Measurements from ENCODE around the gene CAMK2A. TPM values are rescaled to one million over a fixed set of nuclear protein-coding genes. Genes with fewer than 3 reads are reported as not detected.

The CAMK2A gene
- polyA plus RNA-seq, 1 donor, result 1.1 TPM

GRCh38 chr5:150197476-150197875, 92.1 kb downstream of the CAMK2A start:
- no peaks in the 10 kb centered on the region for H3K9me3 ChIP-seq (ENCODE audit: control insufficient read depth, low read depth, low read length)
- H3K36me3 ChIP-seq (ENCODE audit: control insufficient read depth, insufficient read depth, low read length), result peaks cover 10% of the 10 kb centered on the region
- H3K4me1 ChIP-seq (ENCODE audit: control insufficient read depth, insufficient read depth, low read length), result no peaks in the 10 kb centered on the region
- no peak overlapping the region for H3K27ac ChIP-seq (ENCODE audit: low read length)
- no peak for DNase-seq
- no peaks in the 10 kb centered on the region for H3K27me3 ChIP-seq (ENCODE audit: control insufficient read depth, insufficient read depth, low read length)
- WGBS (ENCODE audit: insufficient coverage, low lambda C conversion rate), result no CpG with 5 or more reads among the region's 1 CpG
- no peak overlapping the region for H3K4me3 ChIP-seq (ENCODE audit: low read length)

GRCh38 chr5:150196986-150197385, 92.6 kb downstream of the CAMK2A start:
- WGBS (ENCODE audit: insufficient coverage, low lambda C conversion rate), result no CpG with 5 or more reads among the region's 16 CpGs
- Histone ChIP-seq H3K4me3 (ENCODE audit: low read length) (no peak overlapping the region), H3K27ac (ENCODE audit: low read length) (no peak overlapping the region), H3K4me1 (ENCODE audit: control insufficient read depth, insufficient read depth, low read length) (no peaks in the 10 kb centered on the region), H3K9me3 (ENCODE audit: control insufficient read depth, low read depth, low read length) (no peaks in the 10 kb centered on the region), H3K27me3 (ENCODE audit: control insufficient read depth, insufficient read depth, low read length) (no peaks in the 10 kb centered on the region), H3K36me3 (ENCODE audit: control insufficient read depth, insufficient read depth, low read length) (peaks cover 7% of the 10 kb centered on the region)
- no peak for DNase-seq

- Histone ChIP-seq H3K27ac (ENCODE audit: low read length) (no peak overlapping the region), H3K9me3 (ENCODE audit: control insufficient read depth, low read depth, low read length) (no peaks in the 10 kb centered on the region), H3K36me3 (ENCODE audit: control insufficient read depth, insufficient read depth, low read length) (peaks cover 7% of the 10 kb centered on the region), H3K4me3 (ENCODE audit: low read length) (no peak overlapping the region), H3K4me1 (ENCODE audit: control insufficient read depth, insufficient read depth, low read length) (no peaks in the 10 kb centered on the region), H3K27me3 (ENCODE audit: control insufficient read depth, insufficient read depth, low read length) (no peaks in the 10 kb centered on the region)
- no peak for DNase-seq
- no CpG with 5 or more reads among the region's 5 CpGs for WGBS (ENCODE audit: insufficient coverage, low lambda C conversion rate)
Measured at GRCh38 chr5:150196514-150196913, 93.1 kb downstream of the CAMK2A start.

DNA sequence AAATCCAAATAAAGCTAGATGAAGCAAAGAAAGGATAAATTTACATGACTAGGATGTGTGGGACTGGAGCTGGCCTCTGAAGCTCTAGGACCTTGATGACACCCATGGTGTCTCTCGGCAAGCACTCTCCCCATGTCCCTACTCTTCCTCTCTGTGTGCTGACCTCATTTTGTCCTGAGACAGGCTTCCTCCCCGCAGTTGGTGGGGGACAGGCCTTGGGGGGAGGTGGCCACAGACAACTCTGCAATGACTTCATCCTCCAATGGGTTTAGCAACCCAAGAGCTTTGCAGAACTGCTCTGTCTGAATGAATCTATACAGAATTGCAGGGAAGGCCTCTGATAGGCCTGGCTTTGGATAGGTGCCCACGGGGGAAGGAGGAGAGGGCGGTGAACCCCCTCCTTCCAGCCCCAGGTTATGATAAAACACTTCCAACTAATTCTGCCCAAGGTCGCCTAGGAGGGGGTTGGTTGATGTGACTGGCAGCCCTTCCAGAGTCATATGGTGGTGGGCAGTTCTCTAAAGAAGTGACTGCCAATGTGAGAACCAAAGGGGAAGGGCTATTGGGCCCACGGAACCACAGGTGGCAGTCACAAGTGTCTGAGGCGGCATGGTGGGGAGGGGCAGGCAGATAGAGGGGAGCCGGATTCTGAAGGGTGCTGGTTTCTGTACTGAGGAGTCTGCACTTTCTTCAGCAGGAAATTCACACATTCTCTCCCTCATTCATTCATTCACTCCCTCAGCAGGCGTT, 93.7 kb downstream of the CAMK2A start:
- Histone ChIP-seq H3K36me3 (ENCODE audit: control insufficient read depth, insufficient read depth, low read length) (peaks cover 7% of the 10 kb centered on the region), H3K9me3 (ENCODE audit: control insufficient read depth, low read depth, low read length) (no peaks in the 10 kb centered on the region), H3K27ac (ENCODE audit: low read length) (no peak overlapping the region), H3K4me3 (ENCODE audit: low read length) (no peak overlapping the region), H3K4me1 (ENCODE audit: control insufficient read depth, insufficient read depth, low read length) (no peaks in the 10 kb centered on the region), H3K27me3 (ENCODE audit: control insufficient read depth, insufficient read depth, low read length) (peaks cover under 1% of the 10 kb centered on the region)
- DNase-seq, result no peak
- no CpG with 5 or more reads among the region's 9 CpGs for WGBS (ENCODE audit: insufficient coverage, low lambda C conversion rate)

DNA sequence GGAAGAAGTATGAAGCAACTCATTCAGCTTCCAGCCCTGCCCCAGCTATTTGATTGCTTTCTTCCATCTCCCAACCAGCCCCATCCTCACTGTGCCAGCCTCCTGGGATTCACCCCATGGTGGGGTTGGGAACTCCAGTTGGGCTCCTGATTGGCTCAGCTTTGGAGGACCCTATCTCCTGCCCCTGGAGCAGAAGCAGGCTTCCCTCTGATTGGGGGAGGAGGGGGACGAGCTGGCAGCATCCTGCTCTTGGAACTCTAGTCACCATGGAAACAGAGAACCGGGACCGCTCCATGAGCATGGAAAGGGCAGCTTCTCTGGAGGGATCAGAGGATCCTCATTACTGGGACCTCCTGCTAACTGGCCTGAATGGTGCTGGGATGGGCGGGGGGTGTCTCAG, 97.1 kb downstream of the CAMK2A start:
- DNase-seq, result no peak
- Histone ChIP-seq H3K27ac (ENCODE audit: low read length) (no peak overlapping the region), H3K9me3 (ENCODE audit: control insufficient read depth, low read depth, low read length) (no peaks in the 10 kb centered on the region), H3K4me1 (ENCODE audit: control insufficient read depth, insufficient read depth, low read length) (peaks cover 31% of the 10 kb centered on the region), H3K4me3 (ENCODE audit: low read length) (no peak overlapping the region), H3K36me3 (ENCODE audit: control insufficient read depth, insufficient read depth, low read length) (no peaks in the 10 kb centered on the region), H3K27me3 (ENCODE audit: control insufficient read depth, insufficient read depth, low read length) (peaks cover 18% of the 10 kb centered on the region)
- WGBS (ENCODE audit: insufficient coverage, low lambda C conversion rate), result no CpG with 5 or more reads among the region's 4 CpGs

- Histone ChIP-seq H3K27me3 (ENCODE audit: control insufficient read depth, insufficient read depth, low read length) (peaks cover 18% of the 10 kb centered on the region), H3K27ac (ENCODE audit: low read length) (no peak overlapping the region), H3K9me3 (ENCODE audit: control insufficient read depth, low read depth, low read length) (no peaks in the 10 kb centered on the region), H3K4me1 (ENCODE audit: control insufficient read depth, insufficient read depth, low read length) (peaks cover 46% of the 10 kb centered on the region), H3K36me3 (ENCODE audit: control insufficient read depth, insufficient read depth, low read length) (peaks cover 5% of the 10 kb centered on the region), H3K4me3 (ENCODE audit: low read length) (no peak overlapping the region)
- WGBS (ENCODE audit: insufficient coverage, low lambda C conversion rate), result no CpG with 5 or more reads among the region's 2 CpGs
- DNase-seq, result no peak
Measured at GRCh38 chr5:150190987-150191386, 98.6 kb downstream of the CAMK2A start.

DNA sequence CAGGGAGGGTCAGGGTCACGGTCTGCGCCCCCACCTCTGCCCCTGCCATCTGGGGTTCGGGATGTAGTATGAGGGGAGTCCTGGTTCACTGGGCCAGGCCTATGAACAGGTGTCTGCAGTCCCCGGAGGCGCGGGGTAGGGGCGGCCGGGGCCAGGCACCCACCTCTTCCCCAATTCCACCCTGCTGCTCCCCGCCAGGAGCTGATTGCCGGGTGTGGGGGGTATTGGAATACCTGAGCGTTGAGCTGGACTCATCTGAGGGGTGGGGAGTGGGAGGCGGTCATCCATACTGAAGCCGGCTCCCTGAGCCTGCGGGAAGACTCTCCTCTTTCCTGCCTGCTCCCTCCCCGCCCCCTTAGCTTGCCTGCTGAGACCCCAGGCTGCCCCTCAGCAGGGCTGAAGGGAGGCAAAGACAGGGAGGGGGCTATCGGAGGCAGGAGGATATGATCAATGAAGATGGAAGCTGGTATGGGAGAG, 99.0 kb downstream of the CAMK2A start:
- Histone ChIP-seq H3K27ac (ENCODE audit: low read length) (no peak overlapping the region), H3K4me3 (ENCODE audit: low read length) (peak overlapping the region; percentile 30), H3K4me1 (ENCODE audit: control insufficient read depth, insufficient read depth, low read length) (peaks cover 50% of the 10 kb centered on the region), H3K9me3 (ENCODE audit: control insufficient read depth, low read depth, low read length) (no peaks in the 10 kb centered on the region), H3K27me3 (ENCODE audit: control insufficient read depth, insufficient read depth, low read length) (peaks cover 18% of the 10 kb centered on the region), H3K36me3 (ENCODE audit: control insufficient read depth, insufficient read depth, low read length) (peaks cover 8% of the 10 kb centered on the region)
- DNase-seq, result no peak
- WGBS (ENCODE audit: insufficient coverage, low lambda C conversion rate), result no CpG with 5 or more reads among the region's 16 CpGs

GRCh38 chr5:150189728-150190502, 99.7 kb downstream of the CAMK2A start, which contains the start of gene SLC6A7:
Gene SLC6A7 (plus strand): TSS chr5:150190062. CDS start chr5:150190328, 266 bp downstream.
- Histone ChIP-seq H3K4me1 (ENCODE audit: control insufficient read depth, insufficient read depth, low read length) (peaks cover 54% of the 10 kb centered on the region), H3K36me3 (ENCODE audit: control insufficient read depth, insufficient read depth, low read length) (peaks cover 9% of the 10 kb centered on the region), H3K4me3 (ENCODE audit: low read length) (peak within 1 kb of the TSS; percentile 30), H3K9me3 (ENCODE audit: control insufficient read depth, low read depth, low read length) (no peaks in the 10 kb centered on the region), H3K27ac (ENCODE audit: low read length) (peak within 1 kb of the TSS; percentile 90), H3K27me3 (ENCODE audit: control insufficient read depth, insufficient read depth, low read length) (peaks cover 18% of the 10 kb centered on the region)
- WGBS (ENCODE audit: insufficient coverage, low lambda C conversion rate), result no CpG with 5 or more reads among the region's 58 CpGs
- no peak for DNase-seq

DNA sequence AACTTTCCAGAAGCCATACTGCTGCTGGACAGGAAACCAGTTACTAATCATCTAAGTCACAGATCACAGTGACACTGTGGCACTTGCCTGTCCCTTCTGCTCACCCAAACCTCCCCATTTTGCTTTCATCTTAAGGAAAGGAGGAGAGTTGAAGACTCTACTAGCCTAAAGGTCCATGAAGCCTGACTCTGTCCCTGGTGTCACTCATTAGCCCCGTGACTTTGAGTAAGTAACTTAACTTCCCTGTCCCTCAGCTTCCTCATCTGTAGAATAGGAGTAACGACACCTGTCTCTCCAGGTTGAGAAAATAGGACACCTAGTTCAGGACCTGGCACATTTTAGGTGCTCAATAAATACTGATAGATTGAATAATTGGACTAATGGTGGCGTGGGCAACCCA, 100.2 kb downstream of the CAMK2A start:
- H3K36me3 ChIP-seq (ENCODE audit: control insufficient read depth, insufficient read depth, low read length), result peaks cover 13% of the 10 kb centered on the region
- peaks cover 18% of the 10 kb centered on the region for H3K27me3 ChIP-seq (ENCODE audit: control insufficient read depth, insufficient read depth, low read length)
- H3K4me1 ChIP-seq (ENCODE audit: control insufficient read depth, insufficient read depth, low read length), result peaks cover 60% of the 10 kb centered on the region
- no peak overlapping the region for H3K4me3 ChIP-seq (ENCODE audit: low read length)
- no peak for DNase-seq
- WGBS (ENCODE audit: insufficient coverage, low lambda C conversion rate), result 100% methylated on average over 1 of the region's 3 CpGs
- H3K27ac ChIP-seq (ENCODE audit: low read length), result peak overlapping the region; percentile 90
- no peaks in the 10 kb centered on the region for H3K9me3 ChIP-seq (ENCODE audit: control insufficient read depth, low read depth, low read length)

- no peaks in the 10 kb centered on the region for H3K9me3 ChIP-seq (ENCODE audit: control insufficient read depth, low read depth, low read length)
- H3K36me3 ChIP-seq (ENCODE audit: control insufficient read depth, insufficient read depth, low read length), result peaks cover 23% of the 10 kb centered on the region
- peak overlapping the region; percentile 90 for H3K27ac ChIP-seq (ENCODE audit: low read length)
- peaks cover 71% of the 10 kb centered on the region for H3K4me1 ChIP-seq (ENCODE audit: control insufficient read depth, insufficient read depth, low read length)
- H3K4me3 ChIP-seq (ENCODE audit: low read length), result no peak overlapping the region
- peaks cover 18% of the 10 kb centered on the region for H3K27me3 ChIP-seq (ENCODE audit: control insufficient read depth, insufficient read depth, low read length)
- DNase-seq, result peak; percentile 74 to 80
- WGBS (ENCODE audit: insufficient coverage, low lambda C conversion rate), result 0% methylated on average over 1 of the region's 3 CpGs
Measured at GRCh38 chr5:150188146-150188842, 101.3 kb downstream of the CAMK2A start.

All from large intestine (tissue), 3 donors.